Heart left ventricle (tissue), 13 donors: ENCODE measurements around the gene METTL27.

Source experiments
- POLR2A ChIP-seq, 2 donors: fragments of 450-650 bp; IDR thresholded peaks; one replicate each; pipeline ENCODE4 v1.6.1; 2017; ENCODE audit warnings: antibody characterized with exemption in 2 of 2, mild to moderate bottlenecking in 2 of 2, moderate library complexity in 2 of 2
- TF ChIP-seq, protein P1 (sequence below), 12 donors: fragments of 200-600 bp; sonication (generic) in 4 of 12; IDR thresholded peaks; one replicate each; pipeline versions ENCODE4 v1.5.0 to v1.8.0; 2018 to 2022; ENCODE audit warnings: antibody characterized with exemption in 12 of 12, mild to moderate bottlenecking in 5 of 12
- donor health status: ischemic (EF 13 %, LVEDD 7.1; RV severe dilation, severe dysfunction).
- donor health status: DM: no; HTN: yes; CAD: no.
- donor health status: DM: no; HTN: no; CAD: no.
- donor health status: ischemic (EF 25% LVEDD 6.9; RV normal size, moderate dysfunction).
- donor health status: ischemic (EF 25% LVEDD 5.7; RV mildly dilated, moderate dysfunction).
- donor health status: ischemic (EF 35%, LVEDD 5.7; RV mildly dilated, moderate dysfunction).
- donor health status: nonischemic (EF 11% LVEDD 7.7; RV severe dilation, severe dysfunction).
- donor health status: DM: yes; HTN: yes; CAD: no.
- donor health status: PGD.
- donor health status: ischemic (EF 29% LVEDD 5.4; RV normal size, mild dysfunction).
- donor health status: nonischemic (EF 23%, LVEDD 6.1; RV moderate dilation, normal function).

DNA sequence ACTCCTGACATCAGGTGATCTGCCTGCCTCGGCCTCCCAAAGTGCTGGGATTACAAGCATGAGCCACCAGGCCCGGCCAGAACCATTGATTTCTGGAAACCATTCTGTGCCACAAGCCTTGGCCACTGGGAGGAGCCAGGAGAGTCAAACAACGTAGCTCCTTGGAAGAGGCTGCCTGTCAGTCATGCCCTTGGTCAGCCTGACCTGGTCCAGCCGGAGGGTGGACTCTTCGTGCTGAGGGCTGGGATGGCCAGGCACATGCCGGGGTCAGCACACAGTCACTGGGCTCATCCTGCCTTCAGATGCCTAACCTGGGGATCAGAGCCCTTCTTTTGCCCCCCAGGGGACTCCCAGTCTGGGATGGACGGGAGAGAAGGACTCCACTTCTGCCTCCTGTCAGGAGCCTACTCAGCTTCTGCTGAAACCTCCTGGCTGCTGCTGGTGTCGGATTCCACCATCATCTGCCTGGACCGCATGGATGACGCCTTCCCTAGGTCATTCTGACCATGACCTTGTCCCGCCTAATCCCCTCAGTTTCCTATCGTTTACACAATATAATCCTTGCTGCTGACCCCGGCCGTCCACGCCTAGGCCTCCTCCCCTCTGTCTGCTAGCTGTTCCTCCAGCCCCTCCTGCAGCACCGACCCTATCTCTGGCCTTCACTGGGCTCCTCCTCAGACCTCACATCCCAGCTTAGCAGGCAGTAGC is 49.0 kb upstream of the METTL27 start:
- TF ChIP-seq, protein P1, sequence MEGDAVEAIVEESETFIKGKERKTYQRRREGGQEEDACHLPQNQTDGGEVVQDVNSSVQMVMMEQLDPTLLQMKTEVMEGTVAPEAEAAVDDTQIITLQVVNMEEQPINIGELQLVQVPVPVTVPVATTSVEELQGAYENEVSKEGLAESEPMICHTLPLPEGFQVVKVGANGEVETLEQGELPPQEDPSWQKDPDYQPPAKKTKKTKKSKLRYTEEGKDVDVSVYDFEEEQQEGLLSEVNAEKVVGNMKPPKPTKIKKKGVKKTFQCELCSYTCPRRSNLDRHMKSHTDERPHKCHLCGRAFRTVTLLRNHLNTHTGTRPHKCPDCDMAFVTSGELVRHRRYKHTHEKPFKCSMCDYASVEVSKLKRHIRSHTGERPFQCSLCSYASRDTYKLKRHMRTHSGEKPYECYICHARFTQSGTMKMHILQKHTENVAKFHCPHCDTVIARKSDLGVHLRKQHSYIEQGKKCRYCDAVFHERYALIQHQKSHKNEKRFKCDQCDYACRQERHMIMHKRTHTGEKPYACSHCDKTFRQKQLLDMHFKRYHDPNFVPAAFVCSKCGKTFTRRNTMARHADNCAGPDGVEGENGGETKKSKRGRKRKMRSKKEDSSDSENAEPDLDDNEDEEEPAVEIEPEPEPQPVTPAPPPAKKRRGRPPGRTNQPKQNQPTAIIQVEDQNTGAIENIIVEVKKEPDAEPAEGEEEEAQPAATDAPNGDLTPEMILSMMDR (IDR thresholded peaks at IDR 0.05), result no peak
- no peak for TF ChIP-seq POLR2A (IDR thresholded peaks at IDR 0.05)
